Stimulated activated naive CD8-positive, alpha-beta T cell treated with anti-CD3 and anti-CD28 coated beads, Interleukin-15, Interleukin-2, amounts not matched to agents 100 U/mL and 50 U/mL, for 24 hours (primary cell): Measurements from ENCODE around the gene TIMMDC1.

ENCODE experiments used
- ATAC-seq: fragments of 150-1000 bp; cut with Tn5 transposase; one replicate; pipeline ENCODE4 v1.10.0; 2021
- DNase-seq: peaks from one replicate; pipeline ENCODE4 v3.0.0; 2021

Gene TIMMDC1, protein sequence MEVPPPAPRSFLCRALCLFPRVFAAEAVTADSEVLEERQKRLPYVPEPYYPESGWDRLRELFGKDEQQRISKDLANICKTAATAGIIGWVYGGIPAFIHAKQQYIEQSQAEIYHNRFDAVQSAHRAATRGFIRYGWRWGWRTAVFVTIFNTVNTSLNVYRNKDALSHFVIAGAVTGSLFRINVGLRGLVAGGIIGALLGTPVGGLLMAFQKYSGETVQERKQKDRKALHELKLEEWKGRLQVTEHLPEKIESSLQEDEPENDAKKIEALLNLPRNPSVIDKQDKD

DNA sequence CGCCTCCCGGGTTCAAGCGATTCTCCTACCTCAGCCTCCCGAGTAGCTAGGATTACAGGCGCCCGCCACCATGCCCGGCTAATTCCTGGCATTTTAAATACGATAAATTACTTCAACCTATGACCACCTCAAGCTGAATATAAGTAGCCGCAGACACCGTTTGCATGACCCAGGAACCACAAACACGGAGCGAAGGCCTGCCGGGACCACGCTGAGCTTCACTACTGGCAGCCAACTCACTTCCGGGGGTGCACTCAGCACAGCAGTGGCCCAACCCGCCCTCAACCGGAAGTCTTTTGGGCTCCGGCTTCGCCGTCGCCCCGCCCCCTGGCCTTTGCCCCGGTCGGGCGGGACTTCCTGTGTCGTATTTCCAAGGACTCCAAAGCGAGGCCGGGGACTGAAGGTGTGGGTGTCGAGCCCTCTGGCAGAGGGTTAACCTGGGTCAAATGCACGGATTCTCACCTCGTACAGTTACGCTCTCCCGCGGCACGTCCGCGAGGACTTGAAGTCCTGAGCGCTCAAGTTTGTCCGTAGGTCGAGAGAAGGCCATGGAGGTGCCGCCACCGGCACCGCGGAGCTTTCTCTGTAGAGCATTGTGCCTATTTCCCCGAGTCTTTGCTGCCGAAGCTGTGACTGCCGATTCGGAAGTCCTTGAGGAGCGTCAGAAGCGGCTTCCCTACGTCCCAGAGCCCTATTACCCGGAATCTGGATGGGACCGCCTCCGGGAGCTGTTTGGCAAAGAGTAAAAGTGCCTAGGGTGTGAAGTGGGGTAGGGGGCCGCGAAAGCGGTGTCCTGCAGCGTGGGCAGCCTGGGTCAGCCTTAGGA, at the start of gene TIMMDC1:
Gene TIMMDC1, plus strand, starts transcription at position 362 of the 826 bp plus-strand sequence. Its CDS starts 187 bp downstream, at position 549.
- ATAC-seq (peak; percentile 100), DNase-seq (peak; percentile 98)

DNA sequence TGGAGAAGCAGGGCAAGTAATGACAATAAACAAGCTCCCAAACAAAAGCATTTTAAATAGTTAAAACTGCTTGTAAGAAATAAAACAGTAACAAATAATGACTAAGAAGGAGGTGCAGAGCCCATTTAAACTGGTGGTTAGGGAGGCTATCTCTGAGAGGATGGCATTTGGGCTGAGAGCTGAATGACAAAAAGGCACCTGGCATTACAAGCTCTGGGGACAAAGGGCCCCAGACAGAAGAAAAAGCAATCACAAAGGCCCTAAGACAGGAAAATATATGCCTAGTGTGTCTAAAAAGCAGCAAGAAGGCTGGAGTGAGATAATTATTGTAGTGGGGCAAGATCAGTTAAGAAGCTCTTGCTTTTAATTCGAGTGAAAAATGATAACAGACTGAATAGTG, 44.5 kb upstream of the TIMMDC1 start:
- ATAC-seq = no peak

GRCh38 chr3:119456469-119456868, 41.9 kb upstream of the TIMMDC1 start:
- DNase-seq (no peak), ATAC-seq (no peak)

More for the DNA sequence above, 44.5 kb upstream of the TIMMDC1 start:
- DNase-seq = no peak

DNA sequence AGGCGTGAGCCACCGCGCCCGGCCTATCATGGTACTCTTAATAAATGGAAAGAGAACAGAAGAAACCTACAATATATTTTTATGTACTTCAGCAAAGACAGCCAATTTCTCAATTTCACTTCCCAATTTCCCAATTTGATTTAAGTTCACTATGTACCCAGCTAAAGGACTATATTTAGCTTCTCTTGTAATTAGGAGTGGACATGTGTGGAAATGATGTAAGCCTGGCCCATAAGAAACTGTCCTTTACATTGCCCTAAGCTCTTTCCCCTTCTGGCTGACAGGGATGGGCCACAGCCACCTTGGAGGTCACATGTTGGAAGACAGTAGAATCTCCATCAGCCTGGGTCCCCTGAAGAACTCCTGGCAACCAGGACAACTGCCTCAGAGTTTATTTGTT, 41.1 kb upstream of the TIMMDC1 start:
- ATAC-seq = no peak
- DNase-seq = no peak

DNA sequence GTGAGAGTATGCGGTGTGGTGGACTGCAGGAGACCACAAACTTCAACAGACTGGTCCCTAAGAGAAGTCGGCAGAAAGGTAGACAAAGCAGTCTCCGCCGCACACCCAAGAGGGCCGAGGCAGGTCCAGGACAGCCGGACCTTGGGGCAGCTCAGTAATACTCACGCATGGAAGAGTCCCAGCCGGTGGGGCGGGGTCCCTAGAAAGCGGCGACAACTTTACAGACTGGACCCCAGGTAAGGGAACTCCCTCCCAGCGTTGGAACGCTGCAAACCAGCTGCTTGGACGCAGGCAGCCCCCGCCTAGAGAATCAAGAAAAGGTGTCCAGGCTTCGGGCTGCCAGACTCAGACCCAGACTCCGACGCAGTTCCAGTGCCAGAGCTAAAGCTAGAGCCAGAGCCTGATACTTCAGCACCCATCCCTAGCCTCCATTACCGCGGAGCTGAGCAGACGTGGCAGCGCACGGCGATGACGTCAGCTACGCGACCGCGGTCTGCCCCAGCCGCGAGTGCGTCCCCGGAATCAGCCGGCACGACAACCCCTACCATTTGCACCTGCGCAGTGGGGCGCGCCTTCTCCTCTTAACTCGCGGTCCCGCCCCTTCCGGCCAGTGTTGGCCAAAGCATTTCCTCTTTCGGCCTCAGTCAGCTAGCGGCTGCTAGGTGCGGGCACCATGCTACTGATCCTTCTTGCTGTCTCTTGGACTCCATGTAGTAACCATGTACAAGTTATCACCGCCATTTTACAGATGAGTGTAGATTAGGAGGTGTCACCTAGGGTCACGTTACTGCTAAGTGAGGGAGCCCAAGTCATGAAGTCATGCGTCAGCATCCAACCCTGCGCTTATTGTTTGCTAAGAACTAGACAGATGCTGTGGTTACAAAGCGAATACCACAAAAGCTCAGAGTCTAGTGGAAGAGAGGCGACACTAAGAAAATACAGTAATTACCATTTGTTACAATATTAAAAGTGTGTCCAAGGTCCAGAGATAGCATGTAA, 34.9 kb upstream of the TIMMDC1 start, which contains the start of gene TMEM39A:
Gene TMEM39A, minus strand, starts transcription at position 445 of the 999 bp plus-strand sequence. CDS start 1,541 bp downstream, outside the sequence.
- ATAC-seq (peak; percentile 94), DNase-seq (peak; percentile 99)

DNA sequence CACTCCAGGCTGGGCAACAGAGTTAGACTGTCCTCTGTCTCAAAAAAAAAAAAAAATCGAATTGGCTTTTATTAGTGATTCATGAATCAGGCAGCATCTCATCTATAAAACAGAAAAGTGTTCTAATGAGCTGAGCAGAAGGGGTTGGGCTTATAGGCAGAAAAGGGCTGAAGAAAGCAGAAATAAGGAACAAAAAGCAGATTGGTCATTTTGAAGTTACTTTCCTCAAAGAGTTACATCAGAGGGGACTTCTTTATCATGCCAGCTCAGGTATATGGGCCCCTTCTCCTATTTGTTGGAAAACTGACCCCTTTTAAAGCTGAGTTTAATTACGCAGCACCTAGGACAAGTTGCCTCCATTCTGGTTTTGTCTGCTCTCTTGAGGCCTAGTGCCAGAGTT, 30.3 kb upstream of the TIMMDC1 start:
- ATAC-seq (no peak), DNase-seq (no peak)

DNA sequence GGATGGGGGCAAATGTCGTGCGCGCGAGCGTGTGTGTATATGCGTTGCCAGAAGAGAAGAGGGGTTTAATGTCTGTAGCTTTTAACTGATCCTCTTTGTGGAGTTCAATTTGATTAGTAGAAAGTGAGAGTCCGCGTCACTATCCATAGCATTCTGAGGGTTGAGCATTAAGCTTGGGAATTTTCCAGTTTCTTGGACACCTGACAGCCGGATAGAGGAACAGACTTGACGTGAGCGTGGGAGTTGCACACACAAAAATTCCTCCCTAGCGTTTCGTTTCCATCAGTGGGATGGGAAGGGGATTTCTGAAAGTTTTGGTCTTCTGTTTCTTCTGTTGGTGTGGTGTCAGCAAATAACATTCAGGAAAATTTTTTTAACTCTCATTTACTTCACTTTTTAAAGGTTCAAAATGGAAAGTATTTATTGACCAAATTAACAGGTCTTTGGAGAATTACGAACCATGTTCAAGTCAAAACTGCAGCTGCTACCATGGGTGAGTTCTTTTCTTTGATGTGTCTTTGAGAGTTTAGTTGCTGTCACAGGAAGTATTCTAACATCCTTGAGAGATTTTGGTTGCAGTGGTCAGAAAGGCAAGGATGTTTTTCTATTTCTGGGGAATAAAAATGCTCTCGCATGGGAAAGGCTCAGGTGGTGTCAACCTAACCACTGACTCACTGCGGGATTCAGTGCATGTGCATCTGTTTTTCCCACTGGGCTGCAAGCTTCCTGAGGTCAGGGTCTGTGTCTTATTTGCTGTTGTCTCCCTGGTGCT, 28.7 kb upstream of the TIMMDC1 start:
- ATAC-seq (no peak), DNase-seq (no peak)

- ATAC-seq = no peak
- no peak for DNase-seq
Measured at GRCh38 chr3:119470866-119471265, 27.5 kb upstream of the TIMMDC1 start.

DNA sequence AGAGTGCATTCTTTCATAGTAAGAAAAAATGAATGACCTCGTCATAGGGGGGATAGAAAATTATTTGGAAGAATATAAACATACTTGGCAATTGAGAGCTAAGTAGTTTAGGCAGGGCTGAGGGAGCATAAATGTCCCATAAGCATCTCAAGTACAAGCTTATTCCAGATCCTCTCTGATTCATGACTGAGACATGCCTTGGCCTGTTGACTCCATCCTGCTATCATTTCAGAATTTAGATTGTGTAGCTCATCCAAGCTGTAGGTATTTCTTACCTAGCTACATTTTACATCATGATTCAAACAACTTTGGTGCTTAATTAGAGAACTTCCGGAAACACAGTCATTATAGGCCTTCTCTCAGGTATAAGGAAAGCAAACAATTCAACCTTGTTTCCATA, 17.3 kb upstream of the TIMMDC1 start:
- ATAC-seq (no peak), DNase-seq (no peak)

DNA sequence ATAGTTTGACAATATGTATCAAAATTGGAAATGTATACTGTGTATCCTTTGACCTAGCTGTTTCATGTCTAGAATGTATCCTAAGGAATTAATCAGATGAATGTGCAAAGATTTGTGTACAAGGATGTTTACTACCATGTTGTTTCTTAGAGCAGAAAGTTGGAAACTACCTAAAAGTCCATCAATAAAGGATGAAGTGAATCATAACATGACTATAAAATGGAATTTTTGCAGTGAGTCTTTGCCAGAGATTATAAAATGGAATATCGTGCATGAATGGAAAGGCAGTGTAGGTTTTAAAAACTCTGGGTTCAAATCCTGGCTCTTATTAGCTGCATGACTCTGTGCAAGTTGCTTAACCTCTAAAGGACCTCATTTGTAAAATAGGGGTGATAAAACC, 15.2 kb upstream of the TIMMDC1 start:
- no peak for DNase-seq
- ATAC-seq = no peak

GRCh38 chr3:119485563-119485962, 12.8 kb upstream of the TIMMDC1 start:
- no peak for ATAC-seq

DNA sequence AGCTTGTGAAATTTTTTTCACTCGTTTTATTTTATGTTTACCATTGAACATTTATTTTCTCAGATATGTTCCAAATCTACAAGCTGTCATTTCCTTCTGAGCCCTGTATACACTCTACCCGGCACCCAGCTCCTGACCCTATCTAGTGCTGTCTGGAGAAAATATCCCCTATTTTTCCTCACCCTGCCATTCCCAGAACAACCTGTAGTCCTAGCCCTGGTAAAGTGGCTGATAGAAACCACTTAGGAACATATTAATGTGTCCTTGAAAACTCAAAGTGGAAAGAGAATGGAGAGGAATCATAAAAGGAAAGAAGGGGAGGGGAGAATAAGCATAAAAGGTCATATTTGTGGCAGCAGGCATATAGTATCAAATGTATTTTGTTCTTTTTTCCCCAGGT, 8.2 kb upstream of the TIMMDC1 start:
- DNase-seq (no peak), ATAC-seq (no peak)

More at GRCh38 chr3:119485563-119485962, 12.8 kb upstream of the TIMMDC1 start:
- no peak for DNase-seq

DNA sequence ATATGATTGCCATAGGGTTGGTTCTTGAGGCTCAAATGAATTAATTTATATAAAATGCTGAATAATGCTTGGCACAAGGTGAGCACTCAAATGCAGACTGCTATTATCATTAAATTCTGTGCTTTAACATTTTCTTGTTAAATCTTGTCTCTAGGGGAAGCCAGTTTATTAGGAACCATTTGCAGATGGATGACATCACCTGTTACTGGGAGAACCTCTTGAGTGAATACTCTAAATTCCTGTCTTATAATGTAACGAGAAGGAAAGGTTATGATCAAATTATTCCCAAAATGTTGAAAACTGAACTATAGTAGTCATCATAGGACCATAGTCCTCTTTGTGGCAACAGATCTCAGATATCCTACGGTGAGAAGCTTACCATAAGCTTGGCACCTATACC, 6.2 kb upstream of the TIMMDC1 start:
- DNase-seq (no peak), ATAC-seq (no peak)

GRCh38 chr3:119492810-119493209, 5.5 kb upstream of the TIMMDC1 start:
- ATAC-seq (no peak), DNase-seq (no peak)

- DNase-seq (no peak), ATAC-seq (no peak)
Measured at GRCh38 chr3:119494597-119494996, 3.8 kb upstream of the TIMMDC1 start.

DNA sequence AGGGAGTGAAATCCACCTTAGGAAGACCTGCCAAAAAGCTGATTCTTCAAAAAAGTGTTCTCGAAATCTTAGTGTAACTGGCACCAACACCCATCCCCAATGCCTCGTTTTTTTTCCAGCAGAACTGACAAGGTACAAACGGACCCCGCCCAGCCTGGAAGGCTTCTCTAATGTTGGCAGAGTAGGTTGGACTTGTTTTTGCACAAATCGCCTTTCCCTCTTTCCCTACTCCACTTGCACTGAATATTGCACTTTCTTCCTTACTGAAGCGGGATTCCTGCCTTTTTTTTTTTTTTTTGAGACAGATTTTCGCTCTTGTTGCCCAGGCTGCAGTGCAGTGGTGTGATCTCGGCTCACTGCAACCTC, 544 bp upstream of the TIMMDC1 start:
- DNase-seq = no peak
- ATAC-seq = no peak

DNA sequence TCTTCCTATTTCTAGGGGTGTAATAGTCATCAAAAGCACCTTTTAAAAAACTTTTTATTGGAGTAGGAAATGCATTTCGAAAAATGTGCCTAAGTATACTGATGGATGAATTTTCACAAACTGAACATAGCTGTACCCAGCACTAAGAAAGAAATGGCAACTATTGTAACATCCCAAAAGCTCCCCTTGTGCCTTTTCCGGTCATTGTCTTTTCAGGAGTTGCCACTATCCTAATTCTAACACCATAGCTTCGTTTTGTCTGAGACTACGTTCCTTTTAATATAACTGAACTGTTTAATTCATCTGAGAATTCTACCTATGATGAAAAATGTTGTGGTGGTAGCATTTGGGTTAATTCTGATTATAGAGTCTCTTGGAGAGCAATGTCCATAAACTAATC, 1.9 kb downstream of the TIMMDC1 start:
- DNase-seq (no peak), ATAC-seq (no peak)

- DNase-seq (no peak), ATAC-seq (no peak)
Measured at GRCh38 chr3:119500901-119501300, 2.6 kb downstream of the TIMMDC1 start.

- no peak for ATAC-seq
- DNase-seq = no peak
Measured at GRCh38 chr3:119506631-119507030, 8.3 kb downstream of the TIMMDC1 start.

GRCh38 chr3:119507404-119507803, 9.1 kb downstream of the TIMMDC1 start:
- DNase-seq (no peak), ATAC-seq (no peak)

DNA sequence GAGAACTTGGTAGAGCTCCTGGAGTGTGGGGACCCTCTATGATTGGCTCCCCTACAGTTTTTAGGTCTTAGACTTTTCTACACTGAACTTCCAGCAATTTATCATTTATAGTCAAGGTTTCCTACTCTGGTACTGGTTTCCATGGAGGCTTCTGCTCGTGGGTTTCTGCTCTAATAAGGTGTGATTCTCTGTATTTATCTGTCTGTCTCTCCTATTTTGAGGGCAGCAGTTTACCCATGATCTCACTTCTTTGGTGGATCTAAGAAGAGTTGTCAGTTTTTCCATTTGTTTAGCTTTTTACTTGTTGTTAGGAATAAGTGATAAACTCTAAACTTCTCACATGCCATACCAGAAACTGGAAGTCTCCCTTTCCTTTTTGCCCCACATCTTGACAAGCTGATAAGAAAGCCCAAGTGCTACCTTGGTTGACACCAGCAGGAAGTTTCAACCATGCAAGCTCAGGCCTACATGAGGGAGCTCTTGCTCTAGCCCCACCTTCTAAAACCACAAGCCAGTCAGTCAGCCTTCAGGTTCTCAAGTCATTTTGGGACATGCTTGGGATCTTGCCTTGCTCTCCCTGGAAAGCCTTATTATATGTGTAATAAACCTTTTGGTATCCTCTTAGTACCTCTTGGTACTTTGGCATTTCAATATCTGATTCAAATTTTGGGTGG, 10.0 kb downstream of the TIMMDC1 start:
- DNase-seq (peak; percentile 41), ATAC-seq (peak; percentile 96)
